Stimulated activated CD4-positive, alpha-beta T cell treated with anti-CD3 and anti-CD28 coated beads, Interleukin-12 subunit alpha, Interleukin-12 subunit beta, amount 100 ng/mL, for 48 hours (primary cell): Measurements from ENCODE around the gene PCSK6.

Experiments
- DNase-seq, 3 donors: peaks; one replicate each; pipeline ENCODE4 v3.0.0-alpha.2; 2020; ENCODE audit warnings: low read depth in 2 of 3, low spot score in 1 of 3

PCSK6 gene

GRCh38 chr15:101499863-101500713, 10.6 kb upstream of the PCSK6 start:
- no peak for DNase-seq

- no peak for DNase-seq
Observed at GRCh38 chr15:101498717-101499480, 9.4 kb upstream of the PCSK6 start.

GRCh38 chr15:101498076-101498716, 8.7 kb upstream of the PCSK6 start:
- DNase-seq: no peak

- no peak for DNase-seq
Observed at GRCh38 chr15:101497484-101498034, 8.1 kb upstream of the PCSK6 start.

- no peak for DNase-seq
Observed at GRCh38 chr15:101497017-101497416, 7.5 kb upstream of the PCSK6 start.

- no peak for DNase-seq
Observed at GRCh38 chr15:101496198-101496986, 6.9 kb upstream of the PCSK6 start.

GRCh38 chr15:101495334-101496197, 6.1 kb upstream of the PCSK6 start:
- no peak for DNase-seq

- DNase-seq: no peak
Observed at GRCh38 chr15:101494251-101494796, 4.8 kb upstream of the PCSK6 start.

- no peak for DNase-seq
Observed at GRCh38 chr15:101492766-101493692, 3.5 kb upstream of the PCSK6 start.

GRCh38 chr15:101491734-101492640, 2.5 kb upstream of the PCSK6 start:
- DNase-seq: no peak

- no peak for DNase-seq
Observed at GRCh38 chr15:101490922-101491733, 1.6 kb upstream of the PCSK6 start.

GRCh38 chr15:101490408-101490891, 943 bp upstream of the PCSK6 start:
- DNase-seq: no peak

GRCh38 chr15:101489237-101489598, 289 bp downstream of the PCSK6 start:
- DNase-seq: no peak

GRCh38 chr15:101488300-101489164, 975 bp downstream of the PCSK6 start:
- no peak for DNase-seq

- DNase-seq: no peak
Observed at GRCh38 chr15:101486696-101487459, 2.6 kb downstream of the PCSK6 start.
